Measurements from ENCODE around the gene SRP14.

SRP14 gene

DNA sequence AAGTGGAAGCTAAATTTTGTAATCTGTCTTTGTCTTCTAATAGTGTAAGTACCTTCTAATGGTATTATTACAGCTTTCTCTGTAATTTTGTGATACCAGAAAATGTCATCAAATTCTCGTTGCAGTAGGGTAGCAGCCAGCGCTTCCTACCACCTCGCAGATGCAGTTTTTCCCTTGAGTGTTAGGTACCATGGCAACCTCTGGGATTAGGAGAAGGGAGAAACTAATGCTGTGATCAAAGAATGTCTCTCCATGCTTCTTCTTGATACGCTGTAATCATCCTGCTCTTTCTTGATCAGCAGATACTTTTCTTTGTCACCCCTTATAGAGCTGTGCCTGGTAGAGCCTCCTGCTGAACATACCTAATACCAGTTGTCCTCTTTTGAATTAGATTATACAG is 27.7 kb downstream of the SRP14 start:
- Histone ChIP-seq H3K27me3 (ENCODE audit: insufficient read depth, low read length) (no peaks in the 10 kb centered on the region), H3K4me1 (ENCODE audit: insufficient read depth, low read length) (no peaks in the 10 kb centered on the region), H3K9me3 (ENCODE audit: insufficient read depth, low read depth, low read length) (peaks cover 43% of the 10 kb centered on the region), H3K27ac (ENCODE audit: low read depth, low read length) (no peak overlapping the region), H3K4me3 (ENCODE audit: low read length) (no peak overlapping the region), H3K9ac (ENCODE audit: low read depth, low read length) (no peak overlapping the region), H3K36me3 (ENCODE audit: insufficient read depth, low read length) (peaks cover 99% of the 10 kb centered on the region)
- 94% methylated on average over 4 of the region's 4 CpGs for WGBS

DNA sequence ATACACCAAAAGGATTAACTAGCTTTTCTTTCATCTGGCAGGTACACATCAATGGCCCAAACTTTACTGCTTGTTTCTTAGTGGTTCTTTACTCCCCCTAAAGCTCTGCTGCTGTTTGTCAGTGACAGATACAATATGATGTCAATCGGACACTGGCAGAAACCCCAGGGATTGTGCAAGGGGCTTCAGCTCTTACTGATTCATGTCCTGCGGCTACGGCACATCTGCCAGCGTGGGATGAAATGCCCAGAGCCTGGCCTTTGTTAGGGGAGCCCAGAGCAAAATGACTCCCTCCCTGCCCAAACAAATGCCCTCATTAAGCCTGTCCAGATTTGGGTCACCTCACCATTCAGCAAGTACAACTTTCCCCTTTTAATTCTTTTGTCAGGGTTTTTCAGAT is 28.3 kb downstream of the SRP14 start:
- Histone ChIP-seq H3K27me3 (ENCODE audit: insufficient read depth, low read length) (no peaks in the 10 kb centered on the region), H3K4me3 (ENCODE audit: low read length) (no peak overlapping the region), H3K9ac (ENCODE audit: low read depth, low read length) (no peak overlapping the region), H3K36me3 (ENCODE audit: insufficient read depth, low read length) (peaks cover 99% of the 10 kb centered on the region), H3K9me3 (ENCODE audit: insufficient read depth, low read depth, low read length) (peaks cover 43% of the 10 kb centered on the region), H3K4me1 (ENCODE audit: insufficient read depth, low read length) (no peaks in the 10 kb centered on the region), H3K27ac (ENCODE audit: low read depth, low read length) (no peak overlapping the region)
- WGBS = 94% methylated on average over 4 of the region's 4 CpGs

DNA sequence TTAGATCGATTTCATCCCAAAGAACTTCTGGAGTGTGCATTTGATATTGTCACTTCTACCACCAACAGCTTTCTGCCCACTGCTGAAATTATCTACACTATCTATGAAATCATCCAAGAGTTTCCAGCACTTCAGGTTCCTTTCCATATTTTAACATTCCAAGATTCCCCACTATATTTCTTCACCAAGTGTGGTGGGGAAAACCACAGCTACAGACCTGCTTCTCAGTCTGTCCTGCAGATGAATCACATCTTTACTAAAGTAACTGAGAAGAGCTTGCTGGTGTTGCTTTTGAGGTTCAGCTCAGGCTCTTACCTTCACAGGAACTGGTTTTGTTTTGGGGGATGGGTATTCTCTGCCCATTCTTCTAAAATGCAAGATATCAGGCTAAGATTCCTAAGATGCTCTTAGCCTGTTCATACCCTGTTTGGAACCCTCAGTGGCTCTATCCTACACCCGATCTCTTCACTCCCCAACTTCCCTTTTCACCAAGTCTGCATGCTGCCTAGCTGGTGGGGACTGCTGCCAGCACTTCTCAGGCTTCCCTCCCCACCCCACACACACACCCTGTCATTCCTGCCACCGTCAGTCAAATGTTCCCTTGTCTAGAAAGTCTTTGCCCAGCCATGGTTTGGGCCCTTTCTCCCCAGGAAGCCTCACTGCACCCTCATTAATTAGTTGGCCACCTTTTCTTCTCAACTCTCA is 30.8 kb downstream of the SRP14 start:
- Histone ChIP-seq H3K27me3 (ENCODE audit: insufficient read depth, low read length) (no peaks in the 10 kb centered on the region), H3K36me3 (ENCODE audit: insufficient read depth, low read length) (peaks cover 100% of the 10 kb centered on the region), H3K9ac (ENCODE audit: low read depth, low read length) (no peak overlapping the region), H3K27ac (ENCODE audit: low read depth, low read length) (no peak overlapping the region), H3K4me1 (ENCODE audit: insufficient read depth, low read length) (no peaks in the 10 kb centered on the region), H3K9me3 (ENCODE audit: insufficient read depth, low read depth, low read length) (peaks cover 19% of the 10 kb centered on the region), H3K4me3 (ENCODE audit: low read length) (no peak overlapping the region)
- WGBS = 88% methylated on average over 3 of the region's 3 CpGs

DNA sequence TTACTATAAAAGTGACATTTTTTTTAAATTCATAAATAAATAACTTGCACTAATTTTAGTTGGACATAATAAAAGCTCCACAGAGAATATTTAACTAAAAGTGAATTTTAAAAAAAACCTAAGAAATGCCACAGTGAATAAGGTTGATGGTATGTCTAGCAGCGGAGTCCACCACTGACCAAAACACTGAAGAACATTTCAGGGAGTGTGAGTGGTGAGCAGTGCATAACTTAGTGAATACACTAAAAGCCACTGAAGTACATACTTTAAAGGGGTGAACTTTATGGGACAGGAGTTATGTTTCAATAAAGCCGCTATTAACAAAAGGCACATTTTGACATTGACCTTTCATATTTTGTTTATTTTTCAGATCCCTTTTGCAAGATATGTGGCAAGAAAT is 32.3 kb downstream of the SRP14 start:
- H3K27me3 ChIP-seq (ENCODE audit: insufficient read depth, low read length) = no peaks in the 10 kb centered on the region
- H3K4me3 ChIP-seq (ENCODE audit: low read length) = no peak overlapping the region
- peaks cover 100% of the 10 kb centered on the region for H3K36me3 ChIP-seq (ENCODE audit: insufficient read depth, low read length)
- WGBS = 97% methylated on average over 2 of the region's 2 CpGs
- peaks cover 7% of the 10 kb centered on the region; the same call in 1 of the 2 replicates for H3K4me1 ChIP-seq (ENCODE audit: insufficient read depth, low read length)
- 0 out of 2 replicates have a peak, but pooled peaks cover 3% of the 10 kb centered on the region for H3K9me3 ChIP-seq (ENCODE audit: insufficient read depth, low read depth, low read length)
- no peak overlapping the region for H3K9ac ChIP-seq (ENCODE audit: low read depth, low read length)
- H3K27ac ChIP-seq (ENCODE audit: low read depth, low read length) = no peak overlapping the region

DNA sequence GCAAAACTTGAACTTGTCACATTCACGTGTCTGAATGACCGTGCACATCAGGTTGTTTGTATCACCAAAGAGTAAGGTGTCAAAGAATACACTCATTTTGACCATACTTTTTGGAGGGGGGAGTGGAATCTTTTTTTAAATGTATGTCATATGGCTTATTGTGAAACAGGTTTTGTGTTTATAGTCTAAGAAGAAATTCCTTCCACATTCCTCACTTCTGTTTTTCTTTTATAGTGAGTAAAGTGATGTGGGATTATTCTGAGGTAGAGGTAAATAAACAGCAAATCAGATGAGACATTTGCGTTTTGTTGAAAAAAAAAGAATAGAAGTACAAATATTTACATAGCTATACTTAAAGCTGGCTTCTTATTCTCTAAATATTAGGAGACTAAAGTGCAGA is 33.0 kb downstream of the SRP14 start:
- WGBS = 96% methylated on average over 2 of the region's 3 CpGs
- no peak overlapping the region for H3K4me3 ChIP-seq (ENCODE audit: low read length)
- H3K36me3 ChIP-seq (ENCODE audit: insufficient read depth, low read length) = peaks cover 99% of the 10 kb centered on the region
- no peaks in the 10 kb centered on the region for H3K27me3 ChIP-seq (ENCODE audit: insufficient read depth, low read length)
- H3K9me3 ChIP-seq (ENCODE audit: insufficient read depth, low read depth, low read length) = no peaks in the 10 kb centered on the region
- no peak overlapping the region for H3K9ac ChIP-seq (ENCODE audit: low read depth, low read length)
- peaks cover 7% of the 10 kb centered on the region; the same call in 1 of the 2 replicates for H3K4me1 ChIP-seq (ENCODE audit: insufficient read depth, low read length)
- H3K27ac ChIP-seq (ENCODE audit: low read depth, low read length) = no peak overlapping the region

DNA sequence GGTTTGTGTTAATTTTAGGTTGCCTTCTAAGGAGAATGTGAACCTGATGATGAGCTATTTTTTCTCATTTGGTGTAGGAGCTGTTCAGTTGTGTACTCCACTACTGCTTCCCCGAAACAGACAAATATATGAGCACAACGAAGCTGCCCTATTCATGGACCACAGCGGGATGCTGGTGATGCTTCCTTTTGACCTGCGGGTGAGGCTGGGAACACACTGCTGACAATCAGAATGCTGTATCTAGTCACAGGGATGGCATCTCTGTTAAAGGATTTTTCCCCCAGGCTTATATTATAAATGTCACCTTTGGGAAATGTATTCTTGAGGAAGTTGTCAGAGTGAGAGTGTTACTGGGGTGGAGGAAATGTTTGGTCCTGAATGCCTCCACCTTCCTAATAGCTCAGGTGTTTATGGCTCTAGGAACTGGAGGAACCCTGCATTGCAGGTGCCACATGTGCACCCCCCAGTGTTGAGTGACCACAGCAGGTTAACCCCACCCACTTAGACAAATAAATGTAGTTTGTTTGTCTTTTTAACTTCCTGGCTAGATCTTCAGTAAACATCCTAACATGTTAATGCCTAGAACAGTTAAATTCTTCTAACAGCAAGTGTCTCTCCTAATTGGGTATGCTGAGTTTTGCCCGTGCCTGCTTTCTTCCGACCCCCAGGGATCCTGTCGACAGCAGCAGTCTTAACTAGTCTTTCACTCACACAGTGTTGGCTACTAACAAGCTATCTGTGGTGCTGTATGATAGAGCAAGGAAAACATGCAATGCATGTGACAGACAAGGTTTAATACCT is 35.7 kb downstream of the SRP14 start:
- H3K27me3 ChIP-seq (ENCODE audit: insufficient read depth, low read length) = no peaks in the 10 kb centered on the region
- WGBS = 77% methylated on average over 6 of the region's 7 CpGs
- H3K27ac ChIP-seq (ENCODE audit: low read depth, low read length) = no peak overlapping the region
- H3K36me3 ChIP-seq (ENCODE audit: insufficient read depth, low read length) = peaks cover 99% of the 10 kb centered on the region
- H3K9ac ChIP-seq (ENCODE audit: low read depth, low read length) = no peak overlapping the region
- H3K4me1 ChIP-seq (ENCODE audit: insufficient read depth, low read length) = peaks cover 7% of the 10 kb centered on the region; the same call in 1 of the 2 replicates
- H3K9me3 ChIP-seq (ENCODE audit: insufficient read depth, low read depth, low read length) = no peaks in the 10 kb centered on the region
- H3K4me3 ChIP-seq (ENCODE audit: low read length) = no peak overlapping the region

DNA sequence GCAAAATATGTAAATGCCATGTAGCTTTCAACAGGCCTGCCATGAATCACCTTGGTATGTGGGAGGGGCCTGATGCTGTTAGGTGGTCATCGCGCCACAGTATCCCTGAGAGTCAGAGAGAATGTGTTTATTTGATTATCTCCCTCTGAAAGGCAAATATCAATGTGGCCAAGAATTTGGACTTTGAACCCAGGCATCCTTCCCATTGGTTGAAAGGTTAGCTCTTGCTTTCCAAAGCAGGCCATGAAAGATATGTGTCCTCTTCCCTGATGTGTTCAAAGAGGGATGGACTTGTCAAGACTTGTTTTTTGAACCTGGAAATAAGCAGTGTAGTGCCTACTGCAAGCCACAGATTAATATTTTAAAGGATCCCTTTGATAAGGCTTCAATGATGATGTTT is 36.7 kb downstream of the SRP14 start:
- H3K9me3 ChIP-seq (ENCODE audit: insufficient read depth, low read depth, low read length) = no peaks in the 10 kb centered on the region
- H3K27me3 ChIP-seq (ENCODE audit: insufficient read depth, low read length) = no peaks in the 10 kb centered on the region
- H3K36me3 ChIP-seq (ENCODE audit: insufficient read depth, low read length) = peaks cover 99% of the 10 kb centered on the region
- 77% methylated on average over 2 of the region's 2 CpGs for WGBS
- no peak overlapping the region for H3K4me3 ChIP-seq (ENCODE audit: low read length)
- no peak overlapping the region for H3K27ac ChIP-seq (ENCODE audit: low read depth, low read length)
- H3K9ac ChIP-seq (ENCODE audit: low read depth, low read length) = no peak overlapping the region
- peaks cover 7% of the 10 kb centered on the region; the same call in 1 of the 2 replicates for H3K4me1 ChIP-seq (ENCODE audit: insufficient read depth, low read length)

DNA sequence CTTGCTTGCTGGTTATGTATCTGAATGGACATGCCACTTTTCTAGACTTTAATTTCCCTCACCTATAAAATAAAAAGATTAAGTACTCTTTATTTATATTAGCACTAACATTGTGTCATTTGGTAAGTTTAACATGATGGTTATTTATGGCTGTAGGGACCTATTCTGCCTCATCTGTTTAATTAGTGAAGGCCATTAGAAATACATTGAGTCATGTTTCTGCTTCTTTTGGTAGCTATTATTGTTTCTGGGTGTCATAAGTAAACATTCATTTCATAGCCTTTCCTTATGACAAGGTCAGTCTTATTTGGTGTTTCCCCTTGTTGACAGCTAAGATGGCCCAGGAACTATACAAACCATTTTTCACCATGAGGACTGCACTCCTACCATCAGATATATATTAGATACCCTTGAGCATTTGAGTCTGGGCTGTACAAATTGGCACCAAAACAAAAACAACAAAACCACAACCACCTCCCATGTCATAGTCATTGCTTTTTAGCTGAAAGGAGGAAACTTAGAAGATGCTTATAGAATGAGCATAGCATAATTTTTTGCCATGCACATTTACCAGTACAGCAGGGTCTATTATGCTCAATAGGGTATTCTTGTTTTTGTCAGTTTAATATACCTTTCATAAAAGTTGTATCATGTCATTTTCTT is 39.3 kb downstream of the SRP14 start:
- no peak overlapping the region for H3K9ac ChIP-seq (ENCODE audit: low read depth, low read length)
- H3K9me3 ChIP-seq (ENCODE audit: insufficient read depth, low read depth, low read length) = no peaks in the 10 kb centered on the region
- H3K4me1 ChIP-seq (ENCODE audit: insufficient read depth, low read length) = peaks cover 7% of the 10 kb centered on the region; the same call in 1 of the 2 replicates
- no peaks in the 10 kb centered on the region for H3K27me3 ChIP-seq (ENCODE audit: insufficient read depth, low read length)
- H3K36me3 ChIP-seq (ENCODE audit: insufficient read depth, low read length) = peaks cover 96% of the 10 kb centered on the region
- no peak overlapping the region for H3K4me3 ChIP-seq (ENCODE audit: low read length)
- H3K27ac ChIP-seq (ENCODE audit: low read depth, low read length) = no peak overlapping the region

DNA sequence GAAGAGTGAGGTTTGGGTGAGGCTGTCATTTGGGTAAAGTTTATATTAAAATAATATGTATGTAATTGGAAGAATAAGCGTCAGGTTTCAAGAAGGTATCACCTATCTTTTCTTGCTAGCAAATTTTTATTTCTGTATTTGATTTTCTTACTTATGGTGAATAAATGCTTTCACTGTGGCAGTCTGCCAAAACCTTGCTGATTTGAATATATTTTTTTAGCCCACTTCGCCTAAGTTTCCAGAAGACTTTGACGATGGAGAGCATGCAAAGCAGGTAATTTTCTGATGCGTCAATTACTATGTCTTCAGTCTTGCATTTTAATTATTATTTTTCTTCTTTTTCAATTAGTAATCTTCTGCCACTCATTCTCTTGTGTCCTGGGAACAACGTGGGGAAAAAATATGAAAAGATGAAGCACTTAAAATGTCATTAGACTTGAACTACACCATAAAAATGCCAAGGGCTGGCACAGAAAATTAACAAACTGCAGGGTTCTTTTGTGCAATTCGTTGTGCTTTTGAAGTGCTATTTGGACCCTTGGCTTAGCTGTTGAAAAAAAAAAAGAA is 40.4 kb downstream of the SRP14 start:
- WGBS = 98% methylated on average over 5 of the region's 6 CpGs
- Histone ChIP-seq H3K36me3 (ENCODE audit: insufficient read depth, low read length) (peaks cover 95% of the 10 kb centered on the region), H3K27ac (ENCODE audit: low read depth, low read length) (no peak overlapping the region), H3K9me3 (ENCODE audit: insufficient read depth, low read depth, low read length) (no peaks in the 10 kb centered on the region), H3K4me1 (ENCODE audit: insufficient read depth, low read length) (peaks cover 7% of the 10 kb centered on the region; the same call in 1 of the 2 replicates), H3K9ac (ENCODE audit: low read depth, low read length) (no peak overlapping the region), H3K4me3 (ENCODE audit: low read length) (no peak overlapping the region), H3K27me3 (ENCODE audit: insufficient read depth, low read length) (no peaks in the 10 kb centered on the region)

DNA sequence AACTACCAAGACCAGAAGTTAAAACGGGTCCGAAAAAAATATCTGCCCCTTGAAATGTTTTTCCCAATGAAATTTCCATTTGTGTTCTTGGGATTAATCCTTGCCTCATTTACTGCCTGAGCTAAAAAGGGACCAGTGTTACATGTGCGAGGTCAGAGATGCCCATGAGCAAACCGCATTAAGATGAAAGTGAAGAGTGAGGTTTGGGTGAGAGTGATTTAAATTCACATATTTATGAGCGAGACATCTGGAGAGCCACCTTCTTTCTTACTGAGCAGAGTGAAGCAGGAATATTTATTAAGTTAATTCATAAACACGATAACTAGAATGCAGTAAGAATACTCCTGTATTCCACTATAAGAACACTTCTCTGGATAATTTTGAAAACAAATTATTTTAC is 41.3 kb downstream of the SRP14 start:
- Histone ChIP-seq H3K4me3 (ENCODE audit: low read length) (no peak overlapping the region), H3K9ac (ENCODE audit: low read depth, low read length) (no peak overlapping the region), H3K36me3 (ENCODE audit: insufficient read depth, low read length) (peaks cover 95% of the 10 kb centered on the region), H3K9me3 (ENCODE audit: insufficient read depth, low read depth, low read length) (no peaks in the 10 kb centered on the region), H3K4me1 (ENCODE audit: insufficient read depth, low read length) (peaks cover 7% of the 10 kb centered on the region; the same call in 1 of the 2 replicates), H3K27ac (ENCODE audit: low read depth, low read length) (no peak overlapping the region), H3K27me3 (ENCODE audit: insufficient read depth, low read length) (no peaks in the 10 kb centered on the region)
- WGBS = 92% methylated on average over 5 of the region's 6 CpGs

DNA sequence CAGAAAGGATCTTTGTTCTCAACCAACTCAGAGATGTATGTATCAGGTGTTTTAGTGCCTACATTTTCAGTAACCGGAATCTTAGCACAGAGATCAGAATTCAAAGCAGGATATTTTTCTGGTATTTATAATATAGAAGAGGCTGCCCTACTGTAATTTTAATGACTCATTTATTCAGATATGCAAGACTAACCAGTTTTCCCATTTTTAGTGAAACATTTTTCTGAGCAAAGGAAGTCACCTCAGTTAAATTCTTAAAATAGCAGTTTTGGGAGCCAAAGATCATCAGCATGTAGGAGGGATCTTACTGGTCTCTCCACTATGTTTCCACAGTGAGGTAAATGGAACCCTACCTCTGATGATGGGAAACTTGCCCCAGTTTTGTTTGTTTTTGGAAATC is 42.0 kb downstream of the SRP14 start:
- Histone ChIP-seq H3K4me3 (ENCODE audit: low read length) (no peak overlapping the region), H3K27me3 (ENCODE audit: insufficient read depth, low read length) (no peaks in the 10 kb centered on the region), H3K27ac (ENCODE audit: low read depth, low read length) (no peak overlapping the region), H3K9ac (ENCODE audit: low read depth, low read length) (no peak overlapping the region), H3K36me3 (ENCODE audit: insufficient read depth, low read length) (peaks cover 95% of the 10 kb centered on the region), H3K9me3 (ENCODE audit: insufficient read depth, low read depth, low read length) (no peaks in the 10 kb centered on the region), H3K4me1 (ENCODE audit: insufficient read depth, low read length) (peaks cover 2% of the 10 kb centered on the region; the same call in 1 of the 2 replicates)
- WGBS = 100% methylated on average over 1 of the region's 1 CpG

Data from HUES64 (cell line).